Parathyroid adenoma (tissue), 2 donors: ENCODE data around the gene MAST2.

ENCODE experiments used
- H2AFZ ChIP-seq: fragments of 300-600 bp; sonication (generic); one replicate; pipeline ENCODE4 v1.7.0; 2017; ENCODE audit warnings: antibody characterized with exemption, mild to moderate bottlenecking
- H3K27ac ChIP-seq: fragments of 300-600 bp; sonication (generic); one replicate; pipeline ENCODE4 v1.7.0; 2017
- H3K27me3 ChIP-seq: fragments of 300-600 bp; sonication (generic); one replicate; pipeline ENCODE4 v1.7.0; 2017; ENCODE audit warnings: low read length; ENCODE audit not compliant: control insufficient read depth, insufficient read depth
- H3K36me3 ChIP-seq: fragments of 300-600 bp; sonication (generic); one replicate; pipeline ENCODE4 v1.7.0; 2017; ENCODE audit warnings: low read length; ENCODE audit not compliant: control insufficient read depth, insufficient read depth
- H3K4me1 ChIP-seq: fragments of 300-600 bp; sonication (generic); one replicate; pipeline ENCODE4 v1.7.0; 2017; ENCODE audit warnings: control low read depth
- H3K4me2 ChIP-seq: fragments of 300-600 bp; sonication (generic); one replicate; pipeline ENCODE4 v1.7.0; 2017; ENCODE audit warnings: low read length
- H3K4me3 ChIP-seq: fragments of 300-600 bp; sonication (generic); one replicate; pipeline ENCODE4 v1.7.0; 2017; ENCODE audit warnings: low read depth, low read length
- H3K79me2 ChIP-seq: fragments of 300-600 bp; sonication (generic); one replicate; pipeline ENCODE4 v1.7.0; 2017; ENCODE audit warnings: control low read depth
- H3K9ac ChIP-seq: fragments of 300-600 bp; sonication (generic); one replicate; pipeline ENCODE4 v1.7.0; 2017; ENCODE audit warnings: mild to moderate bottlenecking
- H3K9me3 ChIP-seq: fragments of 300-600 bp; sonication (generic); one replicate; pipeline ENCODE4 v1.7.0; 2017; ENCODE audit warnings: low read length; ENCODE audit not compliant: control insufficient read depth
- TF ChIP-seq, protein P1 (sequence below): fragments of 300-600 bp; sonication (generic); IDR thresholded peaks from one replicate; pipeline ENCODE4 v1.7.0; 2017; ENCODE audit warnings: antibody characterized with exemption, mild to moderate bottlenecking
- donor health status: primary hyperparathyroidism.

MAST2 gene

DNA sequence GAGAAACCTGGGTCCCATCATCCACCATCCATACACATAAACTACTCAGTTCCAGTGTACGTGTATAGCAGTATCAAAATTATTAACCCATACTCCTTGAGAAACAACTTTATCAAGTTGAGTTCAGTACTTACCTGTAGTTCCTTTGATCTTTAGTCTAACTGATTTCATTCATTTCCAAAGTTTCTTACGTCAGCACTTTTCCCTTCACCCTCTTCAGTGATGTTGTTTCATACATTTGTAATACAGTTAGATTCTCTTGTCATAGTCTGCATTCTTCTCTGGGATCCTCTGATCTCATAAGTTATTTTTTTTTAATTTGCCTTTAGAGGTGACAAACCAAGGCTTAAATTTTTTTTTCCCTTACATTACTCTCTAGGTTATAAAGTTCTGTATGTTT is 185.8 kb downstream of the MAST2 start:
- no peaks in the 10 kb centered on the region for H3K4me1 ChIP-seq
- H3K9me3 ChIP-seq, result no peaks in the 10 kb centered on the region
- H3K27ac ChIP-seq, result no peak overlapping the region
- H3K4me2 ChIP-seq, result no peak overlapping the region
- H3K27me3 ChIP-seq, result no peaks in the 10 kb centered on the region
- no peak overlapping the region for H3K4me3 ChIP-seq
- no peaks in the 10 kb centered on the region for H3K79me2 ChIP-seq
- TF ChIP-seq, protein P1, sequence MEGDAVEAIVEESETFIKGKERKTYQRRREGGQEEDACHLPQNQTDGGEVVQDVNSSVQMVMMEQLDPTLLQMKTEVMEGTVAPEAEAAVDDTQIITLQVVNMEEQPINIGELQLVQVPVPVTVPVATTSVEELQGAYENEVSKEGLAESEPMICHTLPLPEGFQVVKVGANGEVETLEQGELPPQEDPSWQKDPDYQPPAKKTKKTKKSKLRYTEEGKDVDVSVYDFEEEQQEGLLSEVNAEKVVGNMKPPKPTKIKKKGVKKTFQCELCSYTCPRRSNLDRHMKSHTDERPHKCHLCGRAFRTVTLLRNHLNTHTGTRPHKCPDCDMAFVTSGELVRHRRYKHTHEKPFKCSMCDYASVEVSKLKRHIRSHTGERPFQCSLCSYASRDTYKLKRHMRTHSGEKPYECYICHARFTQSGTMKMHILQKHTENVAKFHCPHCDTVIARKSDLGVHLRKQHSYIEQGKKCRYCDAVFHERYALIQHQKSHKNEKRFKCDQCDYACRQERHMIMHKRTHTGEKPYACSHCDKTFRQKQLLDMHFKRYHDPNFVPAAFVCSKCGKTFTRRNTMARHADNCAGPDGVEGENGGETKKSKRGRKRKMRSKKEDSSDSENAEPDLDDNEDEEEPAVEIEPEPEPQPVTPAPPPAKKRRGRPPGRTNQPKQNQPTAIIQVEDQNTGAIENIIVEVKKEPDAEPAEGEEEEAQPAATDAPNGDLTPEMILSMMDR, result no peak
- no peak overlapping the region for H2AFZ ChIP-seq
- H3K36me3 ChIP-seq, result no peaks in the 10 kb centered on the region
- H3K9ac ChIP-seq, result no peak overlapping the region

DNA sequence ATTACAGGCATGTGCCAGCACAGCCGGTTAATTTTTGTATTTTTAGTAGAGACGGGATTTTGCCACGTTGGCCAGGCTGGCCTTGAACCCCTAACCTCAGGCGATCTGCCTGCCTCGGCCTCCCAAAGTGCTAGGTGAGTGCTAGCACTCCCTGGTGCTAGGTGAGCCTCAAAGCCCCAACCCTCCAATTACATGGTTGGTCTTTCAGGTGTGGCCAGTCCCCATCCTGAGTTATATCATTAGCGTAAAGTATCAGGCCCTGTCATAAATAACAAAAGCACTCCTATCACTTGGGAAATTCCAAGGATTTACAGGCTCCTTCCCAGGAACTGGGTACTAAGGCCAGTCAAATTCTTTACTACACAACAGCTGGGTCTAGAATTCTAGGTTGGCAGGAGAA is 191.0 kb downstream of the MAST2 start:
- no peak overlapping the region for H3K27ac ChIP-seq
- H3K79me2 ChIP-seq, result no peaks in the 10 kb centered on the region
- H3K27me3 ChIP-seq, result no peaks in the 10 kb centered on the region
- no peaks in the 10 kb centered on the region for H3K9me3 ChIP-seq
- H3K4me1 ChIP-seq, result no peaks in the 10 kb centered on the region
- H3K36me3 ChIP-seq, result no peaks in the 10 kb centered on the region
- no peak overlapping the region for H2AFZ ChIP-seq
- no peak overlapping the region for H3K9ac ChIP-seq
- H3K4me2 ChIP-seq, result no peak overlapping the region
- H3K4me3 ChIP-seq, result no peak overlapping the region
- TF ChIP-seq, protein P1, result no peak

DNA sequence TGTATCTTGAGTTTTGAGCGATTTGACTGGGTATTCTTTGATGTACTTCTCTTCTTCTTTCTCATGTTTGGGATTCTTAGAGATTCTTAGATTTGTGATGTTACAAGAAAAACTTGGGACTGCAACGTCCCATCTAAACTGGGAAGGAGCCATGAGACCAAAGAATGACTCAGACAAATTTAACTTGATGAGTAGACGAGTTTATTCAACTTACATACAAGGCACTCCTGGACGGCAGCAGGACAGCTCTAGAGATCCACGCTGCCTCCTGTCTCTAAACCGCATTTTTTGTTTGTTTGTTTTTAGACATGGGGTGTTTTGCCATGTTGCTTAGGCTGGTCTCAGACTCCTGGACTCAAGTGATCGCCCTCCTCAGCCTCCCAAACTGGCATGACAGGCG is 191.9 kb downstream of the MAST2 start:
- Histone ChIP-seq H3K27me3 (no peaks in the 10 kb centered on the region), H3K4me3 (no peak overlapping the region), H3K4me1 (no peaks in the 10 kb centered on the region), H3K36me3 (no peaks in the 10 kb centered on the region), H2AFZ (no peak overlapping the region), H3K9me3 (no peaks in the 10 kb centered on the region), H3K4me2 (no peak overlapping the region), H3K9ac (no peak overlapping the region), H3K27ac (no peak overlapping the region), H3K79me2 (no peaks in the 10 kb centered on the region)
- TF ChIP-seq, protein P1, result no peak

DNA sequence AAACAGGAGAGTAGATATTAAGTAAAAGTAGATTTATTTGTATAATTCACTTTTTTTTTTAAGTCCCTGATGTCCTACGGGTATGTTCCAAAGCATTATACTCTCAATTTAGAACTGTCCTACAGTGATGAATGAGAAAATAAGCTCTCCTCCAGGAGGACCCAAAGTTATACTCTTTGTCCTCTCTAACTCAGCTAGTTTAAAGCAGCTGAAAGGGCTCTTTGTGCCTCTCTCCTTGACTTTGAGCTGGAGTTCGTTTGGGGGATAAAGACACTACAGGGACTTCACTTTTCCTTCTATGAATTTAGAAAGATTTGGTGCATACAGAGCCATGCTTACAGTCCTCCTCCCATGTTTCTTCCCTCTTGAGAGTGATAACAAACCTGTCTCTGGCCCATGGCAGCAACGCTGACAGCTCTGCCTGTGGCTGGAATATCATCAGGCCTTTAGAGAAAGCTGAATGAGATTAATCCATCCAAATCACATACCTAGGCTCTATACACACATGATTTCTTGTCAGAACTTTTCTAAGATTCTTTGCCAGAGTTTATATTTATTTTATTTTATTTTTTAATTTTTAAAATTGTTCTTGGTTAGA is 194.7 kb downstream of the MAST2 start:
- no peaks in the 10 kb centered on the region for H3K4me1 ChIP-seq
- H2AFZ ChIP-seq, result no peak overlapping the region
- H3K4me3 ChIP-seq, result no peak overlapping the region
- H3K4me2 ChIP-seq, result no peak overlapping the region
- H3K27me3 ChIP-seq, result no peaks in the 10 kb centered on the region
- no peak overlapping the region for H3K9ac ChIP-seq
- H3K36me3 ChIP-seq, result no peaks in the 10 kb centered on the region
- no peak overlapping the region for H3K27ac ChIP-seq
- TF ChIP-seq, protein P1, result no peak
- H3K79me2 ChIP-seq, result no peaks in the 10 kb centered on the region
- no peaks in the 10 kb centered on the region for H3K9me3 ChIP-seq

DNA sequence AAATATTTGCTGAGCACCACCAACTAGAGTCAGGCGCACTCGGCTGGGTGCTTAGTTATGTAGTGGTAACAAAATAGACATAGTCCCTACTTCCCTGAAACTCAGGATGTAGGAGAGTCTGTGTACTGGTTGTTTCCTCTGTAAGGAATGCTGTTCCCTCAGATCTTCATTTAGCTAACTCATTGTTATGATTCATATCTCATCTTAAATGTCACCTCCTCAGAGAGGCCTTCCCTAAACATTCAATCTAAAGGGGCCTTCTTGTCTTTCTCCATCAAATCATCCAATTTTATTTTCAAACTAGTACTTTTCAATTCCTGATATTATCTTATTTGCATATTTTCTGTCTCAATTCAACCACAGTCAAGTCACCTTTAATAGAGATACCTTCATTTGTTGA is 196.1 kb downstream of the MAST2 start:
- no peaks in the 10 kb centered on the region for H3K9me3 ChIP-seq
- H3K9ac ChIP-seq, result no peak overlapping the region
- TF ChIP-seq, protein P1, result no peak

More for the DNA sequence above, 196.1 kb downstream of the MAST2 start:
- Histone ChIP-seq H2AFZ (no peak overlapping the region), H3K4me3 (no peak overlapping the region), H3K36me3 (no peaks in the 10 kb centered on the region), H3K4me2 (no peak overlapping the region), H3K4me1 (no peaks in the 10 kb centered on the region), H3K79me2 (no peaks in the 10 kb centered on the region), H3K27ac (no peak overlapping the region), H3K27me3 (no peaks in the 10 kb centered on the region)
